ENCODE results near the gene PLXNA3. TPM values are rescaled to one million over a fixed set of nuclear protein-coding genes. Genes with fewer than 3 reads are reported as not detected.

Gene PLXNA3
- total RNA-seq, 1 donor from 2014 or later = 69.5 TPM

- H3K4me1 Mint-ChIP-seq = peaks cover 23% of the 10 kb centered on the region
- H3K27ac Mint-ChIP-seq = peak within 1 kb of the TSS; percentile 88
- CTCF ChIA-PET = no interaction called here
- peak; percentile 95 for DNase-seq
- peaks cover 9% of the 10 kb centered on the region for H3K36me3 Mint-ChIP-seq (ENCODE audit: low read depth)
- TF ChIP-seq CTCF (IDR thresholded peaks at IDR 0.05) = no peak
- intact Hi-C loops (cut with micrococcal nuclease) = loop anchor here (1.0 to 5.0 kb wide), 6 partner anchors 11 to 82 kb away; partner anchors contain the start of genes FAM3A, GDI1, RPL10 and SLC10A3
- no peaks in the 10 kb centered on the region for H3K9me3 Mint-ChIP-seq
- POLR2A ChIA-PET = interaction anchor here (0.6 to 1.8 kb wide), 17 partner anchors 9 to 508 kb away, joined by 3 to 12 read pairs (median 4); partner anchors contain the start of genes FAM3A, HCFC1, PLXNA3 and RPL10
- peak; percentile 90 for ATAC-seq (ENCODE audit: low read depth)
- peak within 1 kb of the TSS; percentile 80 for H3K4me3 Mint-ChIP-seq
- H3K27me3 Mint-ChIP-seq = no peaks in the 10 kb centered on the region
Observed at GRCh38 chrX:154478728-154479622, 20.9 kb downstream of the PLXNA3 start, which contains the start of gene LAGE3. TSS of gene LAGE3 (minus strand) at chrX:154479281. CDS start at chrX:154478915, 366 bp downstream.

- TF ChIP-seq CTCF (IDR thresholded peaks at IDR 0.05) = no peak
- Mint-ChIP-seq H3K36me3 (ENCODE audit: low read depth) (peaks cover 6% of the 10 kb centered on the region), H3K4me3 (no peak overlapping the region), H3K4me1 (peaks cover 23% of the 10 kb centered on the region), H3K9me3 (no peaks in the 10 kb centered on the region), H3K27ac (no peak overlapping the region), H3K27me3 (no peaks in the 10 kb centered on the region)
- intact Hi-C loops (cut with micrococcal nuclease) = no loop called here
- ChIA-PET CTCF (no interaction called here), POLR2A (interaction anchor here (0.7 to 1.1 kb wide), 3 partner anchors 10 to 1555 kb away, joined by 5 read pairs; partner anchors contain the start of gene SLC10A3)
- ATAC-seq (ENCODE audit: low read depth) (no peak), DNase-seq (no peak)
Observed at GRCh38 chrX:154481195-154481594, 23.1 kb downstream of the PLXNA3 start.

- H3K27ac Mint-ChIP-seq = no peak overlapping the region
- no peak for TF ChIP-seq CTCF (IDR thresholded peaks at IDR 0.05)
- H3K27me3 Mint-ChIP-seq = no peaks in the 10 kb centered on the region
- H3K4me3 Mint-ChIP-seq = no peak overlapping the region
- no peaks in the 10 kb centered on the region for H3K9me3 Mint-ChIP-seq
- H3K4me1 Mint-ChIP-seq = peaks cover 25% of the 10 kb centered on the region
- H3K36me3 Mint-ChIP-seq (ENCODE audit: low read depth) = peaks cover 6% of the 10 kb centered on the region
- ChIA-PET CTCF (no interaction called here), POLR2A (interaction anchor here (1.0 to 1.2 kb wide), 3 partner anchors 9 to 84 kb away, joined by 3 to 5 read pairs (median 5); partner anchors contain the start of gene SLC10A3)
- intact Hi-C loops (cut with micrococcal nuclease) = no loop called here
- no peak for DNase-seq
- no peak for ATAC-seq (ENCODE audit: low read depth)
Observed at GRCh38 chrX:154481911-154482601, 24.0 kb downstream of the PLXNA3 start.

GRCh38 chrX:154482786-154483185, 24.7 kb downstream of the PLXNA3 start:
- Mint-ChIP-seq H3K27ac (no peak overlapping the region), H3K4me1 (peaks cover 24% of the 10 kb centered on the region), H3K27me3 (no peaks in the 10 kb centered on the region), H3K4me3 (no peak overlapping the region), H3K9me3 (no peaks in the 10 kb centered on the region), H3K36me3 (ENCODE audit: low read depth) (peaks cover 6% of the 10 kb centered on the region)
- intact Hi-C loops (cut with micrococcal nuclease) = no loop called here
- CTCF ChIA-PET = no interaction called here
- ATAC-seq (ENCODE audit: low read depth) (no peak), DNase-seq (no peak)
- POLR2A ChIA-PET = interaction anchor here (1.2 kb wide), 1 partner anchor 53 kb away, joined by 3 read pairs; no protein-coding TSS in a partner anchor
- TF ChIP-seq CTCF (IDR thresholded peaks at IDR 0.05) = no peak

GRCh38 chrX:154483325-154483724, 25.2 kb downstream of the PLXNA3 start:
- no peak overlapping the region for H3K4me3 Mint-ChIP-seq
- H3K27me3 Mint-ChIP-seq = no peaks in the 10 kb centered on the region
- H3K9me3 Mint-ChIP-seq = no peaks in the 10 kb centered on the region
- ChIA-PET POLR2A (no interaction called here), CTCF (no interaction called here)
- no peak for DNase-seq
- H3K27ac Mint-ChIP-seq = no peak overlapping the region
- intact Hi-C loops (cut with micrococcal nuclease) = no loop called here
- no peak for ATAC-seq (ENCODE audit: low read depth)
- peaks cover 20% of the 10 kb centered on the region for H3K4me1 Mint-ChIP-seq
- peaks cover 10% of the 10 kb centered on the region for H3K36me3 Mint-ChIP-seq (ENCODE audit: low read depth)
- no peak for TF ChIP-seq CTCF (IDR thresholded peaks at IDR 0.05)

Measured in activated B cell treated with CpG ODN at 0.5 μM for 24 hours (primary cell).